GM18511 (cell line): ENCODE measurements around the gene TFIP11.

Experiments used
- ATAC-seq: cut with Tn5 transposase; IDR thresholded peaks from one replicate; pipeline ENCODE4 v1.9.1; 2021; ENCODE audit warnings: mild to moderate bottlenecking, moderate library complexity; ENCODE audit not compliant: unreplicated experiment

Gene TFIP11

GRCh38 chr22:26512149-26512793 is at the start of gene TFIP11:
TSS of gene TFIP11 (minus strand) at chr22:26512473. CDS start at chr22:26510272, 2,201 bp downstream.
- peak; percentile 95 for ATAC-seq

- no peak for ATAC-seq
Measured at GRCh38 chr22:26561756-26562417, 49.6 kb upstream of the TFIP11 start.

GRCh38 chr22:26559961-26560575 is 47.8 kb upstream of the TFIP11 start:
- no peak for ATAC-seq

GRCh38 chr22:26558248-26558895 is 46.1 kb upstream of the TFIP11 start:
- ATAC-seq, result no peak

- ATAC-seq, result no peak
Measured at GRCh38 chr22:26556904-26557303, 44.6 kb upstream of the TFIP11 start.

- ATAC-seq, result no peak
Measured at GRCh38 chr22:26555478-26555877, 43.2 kb upstream of the TFIP11 start.

GRCh38 chr22:26554956-26555355 is 42.7 kb upstream of the TFIP11 start:
- no peak for ATAC-seq

GRCh38 chr22:26553056-26553752 is 40.9 kb upstream of the TFIP11 start:
- ATAC-seq, result no peak

- no peak for ATAC-seq
Measured at GRCh38 chr22:26552466-26552865, 40.2 kb upstream of the TFIP11 start.

- no peak for ATAC-seq
Measured at GRCh38 chr22:26551568-26551967, 39.3 kb upstream of the TFIP11 start.

- ATAC-seq, result no peak
Measured at GRCh38 chr22:26550498-26551033, 38.3 kb upstream of the TFIP11 start.

GRCh38 chr22:26549902-26550497 is 37.7 kb upstream of the TFIP11 start:
- ATAC-seq, result no peak

GRCh38 chr22:26548984-26549383 is 36.7 kb upstream of the TFIP11 start:
- ATAC-seq, result no peak

- ATAC-seq, result no peak
Measured at GRCh38 chr22:26548303-26548702, 36.0 kb upstream of the TFIP11 start.

GRCh38 chr22:26547837-26548236 is 35.6 kb upstream of the TFIP11 start:
- no peak for ATAC-seq

GRCh38 chr22:26547426-26547825 is 35.2 kb upstream of the TFIP11 start:
- ATAC-seq, result no peak

- no peak for ATAC-seq
Measured at GRCh38 chr22:26546282-26546681, 34.0 kb upstream of the TFIP11 start.

- ATAC-seq, result no peak
Measured at GRCh38 chr22:26545827-26546226, 33.6 kb upstream of the TFIP11 start.

GRCh38 chr22:26545385-26545784 is 33.1 kb upstream of the TFIP11 start:
- ATAC-seq, result no peak

- no peak for ATAC-seq
Measured at GRCh38 chr22:26544489-26544888, 32.2 kb upstream of the TFIP11 start.
